Lower lobe of right lung (tissue), 2 donors: Measurements from ENCODE around the gene CHKA. TPM values are rescaled to one million over a fixed set of nuclear protein-coding genes. Genes with fewer than 3 reads are reported as not detected.

ENCODE experiments used
- ATAC-seq, 2 donors: fragments of 200-7000 bp; cut with Tn5 transposase; one replicate each; pipeline ENCODE4 v1.9.1; 2020 to 2022; ENCODE audit warnings: mild to moderate bottlenecking in 2 of 2, moderate library complexity in 2 of 2
- DNase-seq: peaks from one replicate; pipeline ENCODE4 v3.0.0-alpha.2; 2020
- H3K27ac ChIP-seq: fragments of 200-600 bp; one replicate; pipeline ENCODE4 v1.8.0; 2022
- H3K27me3 ChIP-seq: fragments of 200-600 bp; one replicate; pipeline ENCODE4 v1.8.0; 2022; ENCODE audit warnings: low read depth
- H3K36me3 ChIP-seq: fragments of 200-600 bp; one replicate; pipeline ENCODE4 v1.8.0; 2022; ENCODE audit warnings: mild to moderate bottlenecking
- H3K4me1 ChIP-seq: fragments of 200-600 bp; one replicate; pipeline ENCODE4 v1.8.0; 2022
- H3K4me3 ChIP-seq: fragments of 200-600 bp; one replicate; pipeline ENCODE4 v1.8.0; 2022; ENCODE audit warnings: mild to moderate bottlenecking
- H3K9me3 ChIP-seq: fragments of 200-600 bp; one replicate; pipeline ENCODE4 v1.8.0; 2022
- intact Hi-C: fragments of 100-400 bp; cut with DNase I; formaldehyde crosslinking; loops from one replicate; pipeline ENCODE4 v1.11.0; 2022
- total RNA-seq: library from RNA; stranded (reverse); fragmentation: NEBNext Ultra II Directional; extraction: Animal tissue kit (Norgen Biotek cat#: 25700); gene quantifications from one replicate; pipeline ENCODE4 v1.2.1, GENCODE V29; 2021
- TF ChIP-seq, protein P1 (sequence below): fragments of 200-600 bp; IDR thresholded peaks from one replicate; pipeline ENCODE4 v1.8.0; 2022; ENCODE audit warnings: antibody characterized with exemption, mild to moderate bottlenecking
- donor health status: DM: no; HTN: yes; CAD: no; lungs with severe emphysema.

The CHKA gene
- total RNA-seq, 1 donor from 2014 or later: 43.0 TPM

DNA sequence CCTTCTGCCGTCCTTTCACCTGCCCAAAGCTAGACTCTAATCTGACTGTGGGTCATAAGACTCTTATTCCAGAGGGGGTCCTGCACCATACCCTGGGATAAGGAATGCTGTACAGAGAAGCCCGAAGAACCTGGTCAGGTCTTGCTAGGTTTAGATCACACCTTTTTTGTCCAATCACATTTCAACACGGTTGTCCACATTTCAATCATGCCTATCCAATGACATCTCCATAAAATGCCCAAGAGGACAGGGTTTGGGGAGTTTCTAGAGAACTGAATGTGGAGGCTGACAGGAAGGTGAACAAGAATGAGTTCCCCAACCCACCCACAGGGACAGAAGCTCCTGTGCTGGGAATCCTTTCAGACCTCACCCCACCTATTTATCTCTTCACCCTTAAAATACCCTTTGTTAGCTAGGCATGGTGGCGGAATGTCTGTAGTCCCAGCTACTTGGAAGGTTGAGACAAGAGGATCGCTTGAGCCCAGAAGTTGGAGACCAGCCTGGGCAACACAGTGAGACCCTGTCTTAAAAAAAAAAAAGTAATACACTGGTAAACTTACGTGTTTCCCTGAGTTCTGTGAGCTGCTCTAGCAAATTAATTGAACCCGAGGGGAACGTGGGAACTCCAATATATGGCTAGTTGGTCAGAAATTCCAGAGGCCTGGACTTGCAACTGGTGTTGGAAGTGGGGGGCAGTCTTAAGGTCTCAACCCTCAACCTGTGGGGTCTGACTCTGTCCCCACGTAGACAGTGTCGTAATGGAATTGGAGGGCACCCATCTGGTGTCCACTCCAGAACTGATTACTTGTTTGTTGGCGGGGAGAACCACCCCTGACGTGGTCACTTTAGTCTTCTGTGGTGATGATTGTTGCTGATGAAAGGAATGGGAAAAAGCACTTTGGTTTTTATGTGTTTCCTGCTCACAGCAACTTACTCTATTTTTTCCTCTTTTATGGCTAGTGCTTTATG, 64.6 kb downstream of the CHKA start:
- H3K4me3 ChIP-seq: no peak overlapping the region
- H3K9me3 ChIP-seq: no peaks in the 10 kb centered on the region
- no peaks in the 10 kb centered on the region for H3K27me3 ChIP-seq
- H3K27ac ChIP-seq: no peak overlapping the region
- peaks cover 54% of the 10 kb centered on the region for H3K36me3 ChIP-seq
- H3K4me1 ChIP-seq: no peaks in the 10 kb centered on the region
- DNase-seq (no peak), ATAC-seq (no peak)
- TF ChIP-seq, protein P1, sequence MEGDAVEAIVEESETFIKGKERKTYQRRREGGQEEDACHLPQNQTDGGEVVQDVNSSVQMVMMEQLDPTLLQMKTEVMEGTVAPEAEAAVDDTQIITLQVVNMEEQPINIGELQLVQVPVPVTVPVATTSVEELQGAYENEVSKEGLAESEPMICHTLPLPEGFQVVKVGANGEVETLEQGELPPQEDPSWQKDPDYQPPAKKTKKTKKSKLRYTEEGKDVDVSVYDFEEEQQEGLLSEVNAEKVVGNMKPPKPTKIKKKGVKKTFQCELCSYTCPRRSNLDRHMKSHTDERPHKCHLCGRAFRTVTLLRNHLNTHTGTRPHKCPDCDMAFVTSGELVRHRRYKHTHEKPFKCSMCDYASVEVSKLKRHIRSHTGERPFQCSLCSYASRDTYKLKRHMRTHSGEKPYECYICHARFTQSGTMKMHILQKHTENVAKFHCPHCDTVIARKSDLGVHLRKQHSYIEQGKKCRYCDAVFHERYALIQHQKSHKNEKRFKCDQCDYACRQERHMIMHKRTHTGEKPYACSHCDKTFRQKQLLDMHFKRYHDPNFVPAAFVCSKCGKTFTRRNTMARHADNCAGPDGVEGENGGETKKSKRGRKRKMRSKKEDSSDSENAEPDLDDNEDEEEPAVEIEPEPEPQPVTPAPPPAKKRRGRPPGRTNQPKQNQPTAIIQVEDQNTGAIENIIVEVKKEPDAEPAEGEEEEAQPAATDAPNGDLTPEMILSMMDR: no peak
- intact Hi-C loops: no loop called here

- no peak for DNase-seq
- TF ChIP-seq, protein P1: no peak
Measured at GRCh38 chr11:68053981-68054812, 67.0 kb downstream of the CHKA start.

DNA sequence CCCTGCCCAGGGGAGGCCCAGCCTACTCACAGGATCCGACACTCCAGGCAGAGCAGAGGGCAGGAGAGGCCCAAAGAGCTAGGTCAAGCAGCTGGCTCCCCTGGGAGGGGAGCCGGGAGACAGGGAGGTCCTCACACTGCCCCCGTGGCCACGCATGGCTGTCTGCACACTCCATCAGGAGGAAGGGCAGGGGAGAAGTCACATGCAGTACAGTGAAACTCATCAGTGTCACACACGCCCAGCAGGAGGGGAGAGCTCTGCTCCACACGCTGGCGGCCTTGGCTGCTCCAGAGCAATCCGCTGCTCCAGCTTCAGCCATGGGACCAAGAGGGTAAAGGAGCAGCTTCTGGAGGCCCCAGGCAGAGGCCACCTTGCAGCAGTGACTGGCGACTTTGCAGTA, 68.1 kb downstream of the CHKA start:
- Histone ChIP-seq H3K27ac (no peak overlapping the region), H3K4me3 (no peak overlapping the region), H3K4me1 (no peaks in the 10 kb centered on the region), H3K27me3 (no peaks in the 10 kb centered on the region), H3K36me3 (peaks cover 62% of the 10 kb centered on the region), H3K9me3 (no peaks in the 10 kb centered on the region)
- TF ChIP-seq, protein P1: no peak
- DNase-seq: no peak
- intact Hi-C loops: no loop called here
- no peak for ATAC-seq

More at GRCh38 chr11:68053981-68054812, 67.0 kb downstream of the CHKA start:
- Histone ChIP-seq H3K4me1 (no peaks in the 10 kb centered on the region), H3K4me3 (no peak overlapping the region), H3K27me3 (no peaks in the 10 kb centered on the region), H3K36me3 (peaks cover 62% of the 10 kb centered on the region), H3K9me3 (no peaks in the 10 kb centered on the region), H3K27ac (no peak overlapping the region)
- intact Hi-C loops: no loop called here
- no peak for ATAC-seq

DNA sequence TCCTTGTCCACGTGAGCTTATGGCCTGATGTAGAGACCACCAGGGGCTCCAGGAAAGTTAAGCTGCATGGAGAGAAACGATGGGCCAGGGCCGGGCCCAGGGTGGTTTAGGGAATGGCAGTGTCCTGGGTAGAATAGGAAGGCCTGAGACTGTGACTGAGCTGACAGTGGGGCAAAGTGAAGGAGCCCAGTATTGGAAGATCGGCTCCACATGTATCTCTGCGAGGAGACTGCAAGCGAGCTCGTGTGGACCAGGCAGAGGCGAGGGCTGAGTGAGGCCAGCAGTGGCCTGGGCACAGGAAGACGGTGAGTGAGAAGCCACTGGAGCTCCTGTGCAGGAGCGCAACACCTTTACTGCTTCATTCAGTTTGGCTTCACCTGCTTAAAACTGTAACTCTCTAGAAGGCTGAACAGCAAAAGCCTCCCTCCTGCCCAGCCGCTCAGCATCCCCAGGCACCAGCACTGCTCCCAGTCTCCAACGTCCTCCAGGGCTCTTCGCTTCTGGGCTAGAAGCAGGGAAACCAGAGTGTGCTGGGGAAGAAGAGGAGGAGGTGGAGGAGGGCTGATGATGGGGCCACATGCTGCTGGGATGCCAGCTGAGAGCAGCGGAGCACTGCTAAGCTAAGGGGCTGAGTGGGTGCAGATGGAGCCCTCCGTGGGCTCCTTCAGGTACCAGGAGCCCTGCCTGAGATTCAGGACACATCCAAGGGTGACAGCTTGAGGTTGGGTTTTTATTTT, 68.9 kb downstream of the CHKA start:
- Histone ChIP-seq H3K4me3 (no peak overlapping the region), H3K4me1 (no peaks in the 10 kb centered on the region), H3K9me3 (no peaks in the 10 kb centered on the region), H3K27me3 (no peaks in the 10 kb centered on the region), H3K27ac (no peak overlapping the region), H3K36me3 (peaks cover 64% of the 10 kb centered on the region)
- intact Hi-C loops: no loop called here
- ATAC-seq: no peak
- TF ChIP-seq, protein P1: no peak
- no peak for DNase-seq
